ENCODE results near the gene IRF2BPL.

IRF2BPL gene

DNA sequence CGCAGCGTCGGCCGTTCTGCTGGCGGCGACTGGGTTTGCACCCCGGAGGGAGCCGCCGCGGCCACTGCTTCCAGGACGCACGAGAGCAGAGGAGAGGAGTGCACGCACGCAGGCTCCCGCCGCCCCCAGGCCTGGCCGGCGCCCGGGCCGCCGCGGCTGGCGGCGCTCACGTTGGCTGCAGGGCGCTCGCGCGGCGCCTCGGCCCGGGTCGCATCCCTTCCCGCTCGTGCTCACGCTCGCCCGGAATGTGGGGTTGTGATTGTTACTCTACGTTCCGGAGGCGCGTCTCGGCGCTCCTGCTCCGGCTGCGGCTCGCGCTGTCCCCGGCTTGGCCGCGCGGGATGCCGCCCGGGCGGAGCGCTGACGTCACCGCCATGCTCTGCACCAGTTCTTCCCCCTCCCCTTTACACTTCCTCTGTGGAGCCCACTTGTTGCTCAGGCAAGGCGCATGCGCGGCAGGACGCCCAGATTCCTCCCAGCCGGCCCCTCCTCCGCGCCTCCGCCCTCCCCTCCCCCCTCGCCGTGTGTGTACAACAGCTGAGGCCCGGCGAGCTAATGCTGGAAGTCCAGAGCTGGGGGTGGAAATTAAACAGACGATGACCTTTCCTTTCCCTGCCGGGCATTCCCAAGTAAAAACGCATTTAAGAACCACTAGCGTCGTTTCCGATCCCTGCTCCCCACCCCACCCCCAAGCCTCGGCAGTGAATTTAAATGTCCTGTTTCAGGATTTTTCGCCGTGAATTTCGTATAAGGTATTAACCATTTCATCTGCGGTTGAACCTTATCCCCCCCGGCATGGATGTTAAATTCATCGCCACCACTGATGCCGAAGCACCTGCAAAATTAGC lies at the start of gene IRF2BPL:
Gene IRF2BPL (minus strand): TSS at position 325 of the 848 bp plus-strand sequence. CDS start 916 bp downstream, outside the sequence.
- peak; percentile 87 to 96 (median 89) for DNase-seq (ENCODE audit: low read depth in 3 of 3)

DNA sequence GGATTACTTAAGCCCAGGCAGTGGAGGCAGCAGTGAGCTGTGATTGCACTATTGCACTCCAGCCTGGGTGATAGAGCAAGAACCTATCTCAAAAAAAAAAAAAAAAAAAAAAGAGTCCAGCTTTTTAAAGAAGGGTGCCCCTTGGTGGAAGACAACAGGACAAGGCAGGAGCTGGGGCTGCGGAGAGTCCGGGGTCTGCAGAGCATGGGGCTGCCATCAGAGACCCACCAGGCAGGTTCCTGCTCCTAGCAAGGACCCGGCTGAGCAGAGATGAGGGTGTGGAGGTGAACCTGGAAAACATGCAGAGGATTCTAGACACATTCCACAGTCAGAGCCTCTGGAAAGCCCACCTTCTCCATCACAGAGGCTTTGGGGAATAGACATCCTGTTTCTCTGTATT lies 48.5 kb upstream of the IRF2BPL start:
- DNase-seq (ENCODE audit: low read depth in 3 of 3): no peak

DNA sequence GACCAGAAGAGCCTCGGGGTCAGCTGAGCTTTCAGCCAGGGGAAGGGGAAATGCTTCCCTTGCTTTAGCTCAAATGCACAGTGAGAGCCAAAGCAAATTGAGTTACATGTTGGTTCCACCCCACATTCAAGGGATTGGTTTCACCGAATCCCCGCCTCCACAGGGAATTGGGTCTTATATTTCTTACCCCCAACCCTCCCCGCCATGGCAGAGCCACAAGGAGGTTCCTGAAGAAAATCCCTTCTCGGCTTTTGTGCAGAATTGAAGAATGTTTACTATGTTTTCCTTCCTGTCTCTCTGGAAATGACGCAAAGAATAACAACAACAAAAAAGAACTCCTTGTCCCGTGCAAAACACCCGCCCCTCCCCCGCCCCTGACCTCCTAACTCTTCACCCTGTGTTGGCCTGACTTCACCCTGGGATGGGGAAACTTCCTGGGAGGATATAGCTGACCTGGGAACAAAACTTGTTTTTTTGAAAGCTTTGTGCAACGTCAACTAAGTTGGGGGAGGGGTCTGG lies 47.7 kb upstream of the IRF2BPL start:
- DNase-seq (ENCODE audit: low read depth in 3 of 3): no peak

DNA sequence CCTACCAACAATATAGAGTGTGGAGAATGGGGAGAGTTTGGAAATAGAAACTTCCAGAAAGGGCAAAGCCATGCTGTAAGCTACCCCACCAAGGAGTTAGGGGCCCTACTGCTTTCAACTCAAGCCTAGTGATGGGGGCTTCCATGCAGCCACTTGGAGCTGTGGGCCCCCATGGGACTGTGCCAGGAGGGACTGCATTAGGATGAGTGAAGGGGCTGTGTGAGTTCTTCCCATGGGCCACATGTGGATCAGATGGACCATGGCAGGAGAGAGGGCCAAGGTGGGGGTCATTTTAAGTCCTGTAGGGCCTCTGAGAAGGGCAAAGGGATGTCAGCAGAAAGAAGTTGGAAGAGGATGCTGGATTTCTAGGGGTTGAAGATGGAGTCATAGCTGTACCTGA lies 46.5 kb upstream of the IRF2BPL start:
- no peak for DNase-seq (ENCODE audit: low read depth in 3 of 3)

DNA sequence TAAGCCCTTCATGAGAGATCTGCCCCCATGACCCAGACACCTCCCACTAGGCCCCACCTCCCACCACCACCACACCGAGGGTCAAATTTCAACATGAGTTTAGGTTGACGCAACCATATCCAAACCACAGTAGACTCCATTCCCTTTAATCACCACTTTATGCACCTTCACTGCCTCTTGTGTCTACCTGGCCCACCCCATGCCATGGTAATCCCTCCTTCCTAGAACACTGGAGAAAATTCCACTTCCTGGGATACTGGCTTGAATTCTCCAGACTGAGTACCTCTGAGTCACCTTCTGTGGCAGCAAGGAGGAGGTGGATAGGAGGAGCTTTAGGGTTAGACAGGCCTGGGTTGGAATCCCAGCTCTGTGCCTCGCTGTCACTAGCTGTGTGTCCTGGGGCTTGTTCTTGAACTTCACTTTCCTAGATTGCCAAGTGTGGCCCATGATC lies 43.5 kb upstream of the IRF2BPL start:
- no peak for DNase-seq (ENCODE audit: low read depth in 3 of 3)

DNA sequence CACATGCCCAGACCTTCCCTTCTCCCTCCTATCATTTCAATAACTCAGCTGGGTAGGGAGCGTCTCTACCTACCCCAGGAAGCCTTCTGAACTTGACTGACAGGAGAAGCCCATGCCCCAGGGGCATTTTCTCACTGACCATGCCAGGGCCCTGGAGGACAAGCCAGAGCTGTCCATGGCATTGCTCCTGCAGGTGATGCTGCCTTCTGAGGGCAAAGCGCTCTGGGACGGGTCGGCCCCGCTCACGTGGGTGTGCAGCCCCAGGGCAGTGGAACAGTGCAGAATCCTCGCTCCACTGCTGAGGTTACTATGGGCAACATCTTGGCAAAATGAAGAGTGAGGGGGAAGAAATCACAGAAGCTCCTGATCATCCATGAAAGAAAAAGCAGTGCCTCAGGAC lies 41.0 kb upstream of the IRF2BPL start:
- DNase-seq (ENCODE audit: low read depth in 3 of 3): no peak

DNA sequence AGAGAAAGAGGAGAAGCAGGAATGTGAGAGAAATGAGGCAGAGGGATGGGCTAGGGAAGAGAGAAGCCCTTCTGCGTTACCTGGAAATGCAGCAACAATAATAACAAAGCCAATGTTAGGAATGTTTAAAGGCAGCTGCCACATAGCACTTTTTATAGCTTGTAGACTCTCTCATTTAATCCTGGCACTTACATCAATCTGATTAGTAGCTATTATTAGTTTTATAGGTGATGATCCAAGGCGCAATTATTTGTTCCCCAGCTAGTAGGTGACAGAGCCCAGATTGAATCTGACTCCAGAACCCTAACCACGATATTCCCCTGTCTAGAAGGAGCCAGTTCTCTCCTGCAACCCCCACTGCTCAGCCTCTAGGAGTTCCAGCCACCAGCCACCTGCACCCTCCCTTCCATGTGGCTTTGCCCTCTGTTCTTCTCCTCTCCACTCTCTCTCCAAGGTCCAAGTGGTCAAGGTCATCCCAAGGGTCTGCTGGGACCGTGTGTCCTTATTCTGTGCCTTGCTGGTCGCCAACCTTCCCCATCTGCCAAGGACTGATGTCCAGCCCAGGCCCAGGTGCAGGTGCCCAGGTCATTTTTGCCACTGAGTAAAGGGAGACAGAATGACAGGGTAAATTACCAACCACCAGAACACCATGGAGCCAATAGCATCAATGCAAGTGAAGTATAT lies 40.2 kb upstream of the IRF2BPL start:
- DNase-seq (ENCODE audit: low read depth in 3 of 3): no peak

DNA sequence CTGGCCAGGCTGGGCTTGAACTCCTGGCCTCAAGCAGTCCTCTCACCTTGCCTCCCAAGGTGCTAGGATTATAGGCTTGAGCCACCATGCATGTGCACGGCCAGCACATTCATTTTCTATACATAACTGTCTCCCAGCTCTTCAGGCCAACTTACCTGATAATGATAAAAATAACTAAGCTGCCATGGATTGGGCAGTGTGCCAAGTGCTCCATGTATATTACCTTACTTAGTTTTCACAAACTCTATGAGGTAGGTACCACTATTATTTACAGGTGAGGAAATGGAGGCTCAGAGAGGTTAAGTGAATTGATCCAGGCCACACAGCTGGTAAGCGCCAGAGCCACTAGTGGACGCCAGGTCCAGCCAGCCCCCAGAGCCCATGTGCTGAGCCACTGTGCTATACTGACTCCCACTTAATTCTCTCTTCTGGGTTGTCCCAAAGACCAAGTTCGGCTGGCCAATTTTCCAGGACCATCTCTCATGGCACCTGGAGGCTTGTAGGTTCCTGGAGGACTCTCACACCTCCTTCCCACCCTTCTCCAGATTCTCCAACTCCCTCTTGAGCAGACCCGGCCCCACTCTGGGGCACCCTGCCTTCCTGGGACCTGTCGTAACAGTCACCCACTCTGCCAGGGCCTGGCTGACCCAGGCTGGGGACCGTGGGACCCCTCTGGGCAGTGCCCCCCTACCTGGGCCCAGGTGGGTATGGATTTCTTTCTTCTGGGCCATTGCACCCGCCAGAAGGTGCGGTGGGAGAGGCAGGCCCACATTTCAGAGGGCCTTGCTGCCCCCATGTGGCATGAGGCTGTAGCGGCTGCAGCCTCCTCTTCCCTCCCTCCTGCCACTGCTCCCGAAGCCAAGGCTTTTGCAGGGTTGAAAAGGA lies 39.4 kb upstream of the IRF2BPL start:
- DNase-seq (ENCODE audit: low read depth in 3 of 3): peak; percentile 19 to 57 (median 24)

DNA sequence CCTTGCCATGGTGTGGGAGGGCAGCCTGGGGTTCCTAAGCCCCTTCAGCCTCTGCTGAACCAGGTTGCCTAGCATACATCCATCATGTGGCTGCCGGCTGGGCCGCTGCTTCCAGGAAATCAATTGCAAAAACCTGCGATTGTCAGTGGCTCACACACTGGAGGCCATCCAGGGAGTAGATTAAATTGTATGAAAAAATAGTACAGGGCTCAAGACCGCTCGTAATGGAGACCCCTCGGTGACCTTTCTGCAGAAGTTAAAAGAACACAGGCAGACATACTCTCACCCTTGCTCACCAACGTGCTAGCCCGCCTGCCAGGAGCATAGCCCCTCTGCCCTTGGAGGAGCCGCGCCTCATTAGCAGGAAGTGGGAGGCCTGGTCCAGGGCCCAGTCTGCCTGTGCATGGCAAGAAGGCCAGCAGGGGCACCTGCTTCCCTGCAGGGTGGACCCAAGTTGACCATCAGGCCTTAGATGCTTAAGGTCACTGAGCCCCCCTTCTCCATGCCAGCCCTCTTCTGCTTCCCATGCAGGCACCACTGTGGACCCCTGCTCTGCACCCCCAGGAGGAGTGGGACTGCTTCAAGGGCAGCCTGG lies 38.2 kb upstream of the IRF2BPL start:
- DNase-seq (ENCODE audit: low read depth in 3 of 3): no peak

DNA sequence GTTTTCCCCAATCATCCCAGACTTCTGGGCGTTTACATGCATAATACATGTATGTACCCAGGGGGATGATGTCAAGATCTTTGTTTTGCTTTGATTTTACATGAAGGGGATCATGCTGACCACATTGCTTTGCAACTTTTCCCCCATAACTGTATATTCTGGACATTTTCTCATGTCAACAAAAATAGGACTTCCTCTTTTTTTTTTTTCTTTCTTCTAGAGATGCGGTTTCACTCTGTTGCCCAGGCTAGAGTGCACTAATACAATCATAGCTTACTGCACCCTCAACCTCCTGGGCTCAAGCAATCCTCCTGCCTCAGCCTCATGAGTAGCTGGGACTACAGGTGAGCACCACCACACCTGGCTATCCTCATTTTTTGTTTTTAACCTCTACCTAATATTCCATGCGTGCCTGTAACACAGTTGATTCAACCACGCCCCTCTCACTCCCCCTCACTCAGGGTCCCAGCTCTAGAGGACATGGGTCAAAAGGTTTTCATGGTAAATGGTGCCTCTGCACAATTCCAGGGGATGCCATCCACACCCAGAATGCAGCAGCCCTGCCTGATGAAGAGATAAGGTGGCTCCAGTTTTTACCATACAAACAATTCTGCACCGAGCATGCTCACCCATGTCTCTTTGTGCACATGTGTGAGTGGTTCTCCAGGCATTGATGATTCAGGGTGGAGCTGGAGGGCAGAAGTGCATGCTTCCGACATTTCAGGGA lies 37.5 kb upstream of the IRF2BPL start:
- DNase-seq (ENCODE audit: low read depth in 3 of 3): no peak

DNA sequence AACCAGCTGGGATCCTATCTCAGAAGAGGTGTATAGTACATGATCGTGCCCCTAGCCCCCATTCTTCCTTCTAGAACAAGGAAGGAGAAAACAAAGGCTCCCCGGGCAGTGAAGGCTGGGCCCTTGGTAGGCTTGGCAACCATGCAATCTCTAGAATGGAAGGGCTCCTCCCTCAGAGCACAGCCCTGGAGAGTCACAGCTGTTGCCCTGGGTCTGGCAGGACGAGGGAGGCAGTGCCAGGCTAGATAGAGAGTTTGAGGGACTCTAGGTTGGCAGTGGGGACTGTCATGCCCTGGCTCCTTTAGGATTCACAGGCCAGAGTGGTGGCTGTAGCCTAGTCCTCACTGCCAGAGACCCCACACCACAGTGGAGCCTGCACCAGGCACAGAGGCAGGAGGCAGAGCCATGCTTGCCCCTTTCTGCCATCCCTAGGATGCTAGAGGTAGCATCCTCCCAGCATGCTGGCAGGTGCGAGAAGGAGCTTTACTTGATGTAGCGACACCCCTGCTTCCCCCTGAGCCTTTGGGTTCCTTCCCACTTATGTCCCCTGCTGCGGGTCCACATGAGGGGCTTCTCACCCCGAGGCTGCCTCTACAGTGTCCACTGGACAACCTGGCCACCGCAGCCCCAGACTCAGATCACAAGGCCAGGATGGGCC lies 36.1 kb upstream of the IRF2BPL start:
- no peak for DNase-seq (ENCODE audit: low read depth in 3 of 3)

DNA sequence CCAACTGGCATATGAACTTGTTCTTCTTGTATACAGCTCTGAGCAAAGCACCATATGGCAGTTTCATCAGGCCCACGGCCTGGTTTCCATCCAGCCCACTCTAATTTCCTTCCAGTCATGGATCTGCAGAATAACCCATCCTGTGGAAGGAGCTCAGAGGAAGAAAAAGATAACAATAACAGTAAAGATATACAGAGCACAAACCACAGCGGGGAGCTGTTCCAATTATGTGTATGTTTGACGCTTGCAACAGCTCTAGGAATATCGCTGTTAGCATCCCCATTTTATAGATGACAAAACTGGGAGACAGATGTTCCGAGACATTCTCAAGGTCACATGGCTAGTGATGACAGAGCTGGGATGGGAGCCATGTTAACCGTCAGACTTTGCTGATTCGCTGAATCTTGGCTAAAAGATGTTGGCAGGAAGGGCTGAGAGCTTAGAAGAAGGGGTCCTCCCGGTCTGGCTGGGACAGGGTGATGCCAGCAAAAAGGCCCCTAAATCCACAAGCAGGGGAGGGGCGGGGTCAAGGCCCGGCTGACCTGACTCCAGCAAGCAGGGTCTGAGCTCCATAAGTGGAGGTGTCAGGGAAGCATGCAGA lies 35.2 kb upstream of the IRF2BPL start:
- DNase-seq (ENCODE audit: low read depth in 3 of 3): no peak

DNA sequence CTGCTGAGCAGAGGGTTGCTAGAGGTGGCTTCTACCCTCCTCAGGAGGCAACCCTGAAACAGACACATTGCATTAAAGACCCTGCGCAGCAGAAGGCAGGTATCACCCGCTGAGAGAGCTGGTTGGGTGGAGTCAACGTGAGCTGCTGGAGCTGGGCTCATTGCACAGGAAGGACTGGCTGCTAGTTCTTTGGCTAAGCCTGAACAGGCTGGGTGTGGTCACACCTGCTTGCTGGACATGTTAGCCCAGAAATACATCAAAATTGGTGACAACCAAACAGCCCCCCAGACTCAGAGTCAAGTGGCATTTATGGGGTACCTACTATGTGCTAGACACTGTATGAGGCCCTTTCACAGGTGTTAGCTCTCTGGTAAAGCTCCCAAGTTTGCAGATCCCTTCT lies 33.8 kb upstream of the IRF2BPL start:
- no peak for DNase-seq (ENCODE audit: low read depth in 3 of 3)

DNA sequence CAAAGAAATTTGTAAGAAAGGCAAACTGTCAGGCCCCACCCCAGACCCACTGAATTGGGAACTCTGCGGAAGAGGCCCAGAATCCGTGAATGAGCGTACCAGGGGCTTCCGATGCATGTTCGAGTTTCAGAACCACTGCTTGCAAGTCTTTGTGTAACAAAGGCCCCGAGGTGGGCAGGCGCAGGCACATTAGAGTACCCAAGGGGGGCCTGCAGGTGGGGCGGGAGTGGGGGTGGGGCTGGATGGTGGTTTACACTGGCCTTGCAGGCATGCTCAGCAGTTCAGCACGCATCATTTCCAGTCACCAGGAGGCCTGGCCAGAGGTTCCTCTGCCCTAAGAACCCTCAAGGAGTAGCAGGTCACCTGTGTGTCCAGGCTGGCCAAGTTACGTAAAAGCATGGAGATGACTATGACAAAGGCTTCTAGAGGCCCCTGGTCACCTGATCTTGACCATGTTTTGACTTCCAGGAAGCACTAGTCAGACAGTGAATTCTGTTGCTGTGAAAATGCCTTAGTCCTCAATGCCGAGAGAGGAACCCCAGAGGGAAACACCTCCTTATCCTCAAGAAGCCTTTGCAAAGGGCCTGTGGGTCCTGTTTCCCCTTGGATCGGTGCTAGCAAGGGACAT lies 33.2 kb upstream of the IRF2BPL start:
- DNase-seq (ENCODE audit: low read depth in 3 of 3): no peak

DNA sequence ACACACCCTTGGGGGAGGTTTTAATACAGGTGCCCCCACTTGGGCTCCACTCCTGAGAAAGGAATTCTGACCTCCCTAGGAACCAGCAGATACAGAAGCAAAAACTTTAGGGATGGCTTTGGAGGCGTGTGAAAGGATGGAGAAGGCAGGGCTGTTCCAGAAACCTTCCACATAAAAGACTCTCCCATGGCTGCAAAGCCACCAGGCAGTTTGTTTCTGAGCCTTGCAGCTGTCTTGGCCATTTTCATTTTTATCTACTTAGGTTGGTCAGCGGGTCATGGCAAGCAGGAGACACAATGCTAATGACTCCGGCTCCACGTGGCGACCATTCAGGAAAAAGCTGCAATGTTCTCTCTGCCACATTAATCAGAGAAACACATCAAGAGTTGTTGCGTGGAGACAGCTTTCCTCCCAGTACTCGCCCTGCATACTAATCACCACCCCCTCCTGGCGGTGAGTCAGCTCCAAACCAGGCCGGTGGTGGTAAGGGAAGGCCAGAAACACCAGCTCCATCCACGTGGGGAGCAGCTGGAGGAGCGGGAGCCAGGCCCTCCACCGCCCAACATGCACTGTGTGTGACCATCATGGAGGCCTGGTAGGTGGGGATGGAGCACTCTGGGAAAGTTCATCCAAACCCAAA lies 30.9 kb upstream of the IRF2BPL start:
- DNase-seq (ENCODE audit: low read depth in 3 of 3): no peak

DNA sequence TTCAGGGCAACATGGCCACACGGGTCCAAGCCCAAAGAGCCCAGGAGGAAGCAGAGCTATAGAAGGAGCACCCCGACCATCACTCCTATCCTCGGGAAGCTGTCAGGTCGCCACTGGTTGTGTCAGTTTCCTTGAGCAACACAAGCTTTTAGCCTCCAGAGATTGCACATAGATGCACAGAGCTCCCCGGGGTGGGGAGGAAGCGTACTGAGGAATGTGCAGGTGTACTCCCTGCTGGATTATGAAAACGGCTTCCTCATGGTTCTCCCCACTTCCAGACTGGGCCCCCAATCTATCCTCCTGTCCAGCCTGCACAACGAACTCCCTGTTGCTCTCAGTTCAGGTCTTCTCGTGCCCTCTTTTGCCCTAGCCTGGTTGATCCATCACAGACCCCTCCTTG lies 30.3 kb upstream of the IRF2BPL start:
- no peak for DNase-seq (ENCODE audit: low read depth in 3 of 3)

DNA sequence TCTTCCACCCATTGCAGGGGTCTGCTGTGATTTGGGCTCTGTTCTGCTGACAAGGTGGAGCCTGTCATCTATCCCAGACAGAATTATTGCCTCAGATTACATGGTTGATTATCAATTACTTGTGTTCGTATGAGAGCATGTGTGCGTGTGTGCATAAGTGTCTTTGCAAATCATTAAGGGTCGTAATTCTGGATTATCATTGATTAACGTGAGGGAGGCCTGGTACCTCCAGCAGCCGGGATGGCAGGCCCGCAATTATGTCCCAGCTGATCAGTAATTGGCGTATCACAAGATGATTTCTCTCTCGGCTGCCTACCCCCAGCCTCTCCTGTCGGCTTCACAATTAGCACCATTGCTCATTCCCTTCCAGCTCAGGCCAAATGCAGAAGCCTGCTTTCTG lies 29.6 kb upstream of the IRF2BPL start:
- DNase-seq (ENCODE audit: low read depth in 3 of 3): no peak

DNA sequence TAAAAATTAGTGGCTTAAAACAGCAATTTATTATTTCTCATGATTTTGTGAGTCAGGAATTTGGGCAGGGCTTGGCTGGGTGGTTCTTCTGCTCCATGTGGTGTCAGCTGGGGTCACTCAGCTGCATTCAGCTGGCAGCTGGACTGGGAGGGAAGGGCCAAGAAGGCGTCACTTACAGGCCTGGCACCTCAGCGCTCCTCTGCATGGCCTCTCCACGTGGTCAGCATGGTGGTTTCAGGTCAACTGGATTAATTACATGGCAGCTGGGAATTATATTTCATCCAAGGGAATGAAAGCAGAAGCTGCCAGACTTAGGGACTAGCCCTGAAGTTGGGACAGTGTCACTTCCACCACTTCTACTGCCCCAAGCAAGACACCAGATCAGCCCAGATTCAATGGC lies 27.5 kb upstream of the IRF2BPL start:
- no peak for DNase-seq (ENCODE audit: low read depth in 3 of 3)

DNA sequence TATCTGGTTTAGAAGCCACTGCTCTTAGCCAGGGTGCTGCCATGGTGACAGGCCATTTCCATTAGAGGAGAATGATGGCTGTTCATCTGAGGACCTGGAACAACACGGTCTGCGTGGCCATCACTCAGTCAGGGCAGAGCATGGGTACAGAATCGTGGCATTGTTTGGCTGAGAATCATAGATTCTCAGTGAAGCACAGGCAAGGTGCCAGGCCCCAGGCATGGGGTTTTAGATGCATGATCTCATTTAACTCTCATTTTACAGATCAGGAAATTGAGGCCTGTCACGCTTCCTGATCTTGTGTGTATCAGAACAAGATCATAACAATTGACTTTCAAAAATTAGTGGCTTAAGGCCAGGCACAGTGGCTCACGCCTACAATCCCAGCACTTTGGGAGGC lies 26.8 kb upstream of the IRF2BPL start:
- DNase-seq (ENCODE audit: low read depth in 3 of 3): no peak
